GM21367 (cell line): ENCODE results near the gene B3GNT7.
"Not testable (repeated sequence)": the region's sequence is repeated elsewhere in the genome, so short reads cannot be mapped to it uniquely, and the experiment has no call there.

ENCODE experiments used
- ATAC-seq: cut with Tn5 transposase; IDR thresholded peaks from one replicate; pipeline ENCODE4 v1.9.1; 2021; ENCODE audit not compliant: unreplicated experiment

Gene B3GNT7

DNA sequence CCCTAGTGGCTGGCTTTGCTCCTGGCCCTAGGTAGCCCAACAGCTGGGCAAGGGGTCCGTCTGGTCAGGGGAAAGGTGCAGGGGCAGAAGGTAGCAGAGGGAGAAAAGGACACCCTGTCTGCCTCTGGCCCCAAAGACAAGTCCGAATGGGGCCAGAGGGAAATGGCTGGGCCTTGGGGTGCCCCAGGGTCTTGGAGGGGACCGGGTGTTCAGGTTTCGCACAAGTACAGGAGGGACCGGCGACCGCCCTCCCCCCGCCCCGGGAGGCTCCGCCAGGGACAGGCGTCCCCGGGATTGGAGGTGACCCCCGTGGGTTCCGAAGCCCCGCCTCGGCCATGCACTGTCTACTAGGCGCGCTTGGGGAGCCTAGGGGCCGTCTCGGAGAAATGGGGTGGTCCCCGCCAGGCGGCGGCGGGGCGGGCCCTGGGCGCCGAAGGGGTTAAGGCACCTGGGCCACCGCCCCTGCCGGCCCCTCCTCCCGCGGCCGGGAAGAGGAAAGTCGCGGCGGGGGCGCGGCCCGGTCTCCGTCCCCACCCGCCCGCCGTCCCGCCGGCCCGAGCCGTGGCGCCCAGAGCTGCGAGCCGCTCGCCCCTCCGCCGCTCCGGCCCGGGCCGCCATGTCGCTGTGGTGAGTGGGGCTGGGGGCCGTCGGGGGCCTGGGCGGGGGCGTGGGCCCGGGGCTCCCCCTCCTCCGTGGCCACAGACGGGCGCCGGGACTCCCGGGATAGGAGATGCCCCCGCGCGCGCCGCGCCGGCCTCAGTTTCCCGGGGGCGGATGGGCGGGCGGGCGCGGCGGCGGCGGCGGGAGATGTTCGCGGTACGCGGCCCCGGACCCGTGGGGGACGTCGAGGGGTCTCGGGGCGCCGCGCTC is at the start of gene B3GNT7:
TSS of gene B3GNT7 (plus strand) at position 523 of the 870 bp plus-strand sequence. CDS start at position 617, 94 bp downstream.
- no peak for ATAC-seq

GRCh38 chr2:231347081-231347480 is 48.4 kb upstream of the B3GNT7 start:
- ATAC-seq = no peak

GRCh38 chr2:231347638-231348037 is 47.9 kb upstream of the B3GNT7 start:
- ATAC-seq = no peak

- ATAC-seq = no peak
Measured at GRCh38 chr2:231348173-231348572, 47.3 kb upstream of the B3GNT7 start.

DNA sequence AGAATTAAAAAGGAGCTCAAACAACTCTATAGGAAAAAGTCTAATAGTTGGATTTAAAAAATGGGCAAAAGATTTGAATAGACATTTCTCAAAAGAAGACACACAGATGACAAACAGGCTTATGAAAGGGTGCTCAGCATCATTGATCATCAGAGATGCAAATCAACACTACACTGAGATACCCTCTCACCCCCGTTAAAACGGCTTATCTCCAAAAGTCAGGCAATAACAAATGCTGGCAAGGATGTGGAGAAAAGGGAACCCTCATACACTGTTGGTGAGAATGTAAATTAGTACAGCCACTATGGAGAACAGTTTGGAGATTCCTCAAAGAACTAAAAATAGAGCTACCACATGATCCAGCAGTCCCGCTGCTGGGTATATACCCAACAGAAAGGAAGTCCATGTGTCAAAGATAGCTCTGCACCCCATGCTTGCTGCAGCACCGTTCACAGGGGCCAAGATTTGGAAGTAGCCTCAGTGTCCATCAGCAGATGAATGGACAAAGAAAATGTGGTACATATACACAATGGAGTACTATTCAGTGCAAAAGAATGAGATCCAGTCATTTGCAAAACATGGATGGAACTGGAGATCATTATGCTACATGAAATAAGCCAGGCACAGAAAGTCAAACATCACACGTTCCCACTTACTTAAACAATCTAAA is 46.7 kb upstream of the B3GNT7 start:
- ATAC-seq = no peak

DNA sequence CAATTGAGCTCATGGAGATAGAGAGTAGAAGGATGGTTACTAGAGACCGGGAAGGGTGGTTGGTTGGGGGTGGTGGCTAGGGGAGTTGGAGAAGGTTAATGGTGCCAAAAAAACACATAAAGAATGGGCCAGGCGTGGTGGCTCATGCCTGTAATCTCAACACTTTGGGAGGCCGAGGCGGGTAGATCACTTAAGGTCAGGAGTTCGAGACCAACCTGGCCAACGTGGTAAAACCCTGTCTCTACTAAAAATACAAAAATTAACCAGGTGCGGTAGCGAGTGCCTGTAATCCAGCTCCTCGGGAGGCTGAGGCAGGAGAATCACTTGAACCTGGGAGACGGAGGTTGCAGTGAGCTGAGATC is 46.2 kb upstream of the B3GNT7 start:
- ATAC-seq = not testable (repeated sequence)

- ATAC-seq = no peak
Measured at GRCh38 chr2:231351648-231352047, 43.9 kb upstream of the B3GNT7 start.

- ATAC-seq = no peak
Measured at GRCh38 chr2:231353469-231353868, 42.0 kb upstream of the B3GNT7 start.

- ATAC-seq = no peak
Measured at GRCh38 chr2:231355508-231356465, 39.7 kb upstream of the B3GNT7 start.

GRCh38 chr2:231356466-231356844 is 39.1 kb upstream of the B3GNT7 start:
- no peak for ATAC-seq

DNA sequence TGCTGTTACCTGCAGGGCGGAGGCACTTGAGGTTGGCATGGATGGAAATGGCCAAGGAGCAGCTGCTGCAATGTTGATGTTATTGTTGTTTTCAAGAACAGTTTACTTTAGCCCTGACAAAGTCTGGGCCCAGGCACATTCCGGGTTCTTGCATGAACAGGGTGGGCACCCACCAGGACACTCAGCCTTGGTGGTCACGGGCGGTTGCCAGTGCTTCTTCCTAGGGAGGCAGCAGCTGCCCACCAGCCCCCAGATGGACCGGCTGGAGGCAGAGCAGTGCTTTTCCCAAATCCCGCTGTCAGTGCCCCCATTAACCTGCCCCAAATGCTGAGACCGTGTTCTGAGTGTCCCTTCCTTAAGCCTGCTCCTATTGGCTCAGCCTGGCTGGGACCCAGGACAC is 38.5 kb upstream of the B3GNT7 start:
- ATAC-seq = no peak

DNA sequence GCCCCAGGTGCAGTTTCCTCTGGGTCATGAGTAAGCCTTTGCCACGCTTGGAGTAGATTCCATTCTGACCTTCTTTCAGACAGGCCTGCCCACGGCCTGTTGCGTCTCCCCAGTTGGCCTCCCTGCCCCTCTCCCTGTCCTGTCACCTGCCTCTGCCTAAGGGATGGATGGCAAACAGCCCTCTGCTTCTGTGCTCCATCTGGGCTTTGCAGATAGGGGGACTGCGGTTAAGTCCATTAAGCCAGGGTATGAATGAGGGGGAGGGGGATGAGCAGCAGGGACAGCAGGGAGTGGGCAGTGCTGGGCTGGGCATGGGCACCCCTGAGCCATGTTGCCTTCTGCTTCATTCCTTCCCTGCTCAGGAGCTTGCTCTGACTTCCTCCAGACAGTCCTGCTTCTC is 37.6 kb upstream of the B3GNT7 start:
- ATAC-seq = no peak

- ATAC-seq = no peak
Measured at GRCh38 chr2:231359441-231359840, 36.1 kb upstream of the B3GNT7 start.

- no peak for ATAC-seq
Measured at GRCh38 chr2:231359948-231360347, 35.6 kb upstream of the B3GNT7 start.

GRCh38 chr2:231360401-231360800 is 35.1 kb upstream of the B3GNT7 start:
- no peak for ATAC-seq

DNA sequence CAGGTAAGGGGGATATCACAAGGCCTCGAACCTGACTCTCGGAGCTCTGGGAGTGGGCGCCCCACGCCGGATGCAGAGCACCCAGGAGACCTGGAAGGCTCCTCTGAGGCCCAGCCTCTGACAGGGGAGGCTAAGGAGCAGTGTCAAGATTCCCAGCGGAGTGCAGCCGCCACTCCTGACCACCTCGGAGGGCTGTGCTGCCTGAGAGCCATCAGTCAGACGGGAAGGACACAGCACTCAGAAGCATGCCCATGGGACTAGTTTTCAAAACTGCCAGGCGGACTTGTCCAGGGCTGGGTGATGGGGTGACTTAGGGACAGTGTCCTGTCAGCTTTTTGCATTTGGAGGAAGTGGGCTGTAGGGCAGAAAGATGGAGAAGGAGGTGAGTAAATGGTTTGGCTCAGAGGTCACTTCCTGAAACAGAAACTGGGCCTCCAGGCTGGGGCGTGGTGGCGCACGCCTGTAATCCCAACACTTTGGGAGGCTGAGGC is 34.6 kb upstream of the B3GNT7 start:
- ATAC-seq = no peak

- ATAC-seq = peak; percentile 88
Measured at GRCh38 chr2:231361701-231362554, 33.6 kb upstream of the B3GNT7 start.

DNA sequence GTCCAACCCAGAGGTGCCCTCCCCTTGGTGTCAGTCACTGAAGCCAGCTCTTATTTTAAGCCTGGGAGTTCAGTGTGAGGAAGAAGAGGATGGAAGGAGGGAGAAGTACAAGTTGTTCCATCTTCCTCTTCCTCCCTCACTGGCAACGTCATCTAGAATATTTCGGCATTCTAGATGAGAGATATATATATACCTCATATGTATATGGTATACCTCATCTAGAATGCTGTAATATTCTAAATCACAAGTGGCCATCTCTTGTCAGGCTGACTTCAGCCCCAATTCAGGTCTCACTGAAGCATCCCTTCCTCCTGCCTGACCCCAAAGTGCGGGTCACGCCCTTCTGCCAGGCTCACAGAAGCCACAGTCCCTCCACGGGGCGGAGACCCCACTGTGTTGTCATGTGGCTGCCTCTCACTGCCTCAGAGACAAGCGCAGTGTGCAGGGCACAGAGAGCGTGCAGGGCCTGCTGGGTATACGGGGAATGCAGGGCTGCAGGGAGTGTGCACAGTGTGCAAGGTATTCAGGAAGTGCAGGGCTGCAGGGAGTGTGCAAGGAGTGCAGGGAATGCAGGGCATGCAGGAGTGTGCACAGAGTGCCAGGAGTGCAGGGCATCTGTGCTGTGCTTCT is 32.8 kb upstream of the B3GNT7 start:
- ATAC-seq = no peak

DNA sequence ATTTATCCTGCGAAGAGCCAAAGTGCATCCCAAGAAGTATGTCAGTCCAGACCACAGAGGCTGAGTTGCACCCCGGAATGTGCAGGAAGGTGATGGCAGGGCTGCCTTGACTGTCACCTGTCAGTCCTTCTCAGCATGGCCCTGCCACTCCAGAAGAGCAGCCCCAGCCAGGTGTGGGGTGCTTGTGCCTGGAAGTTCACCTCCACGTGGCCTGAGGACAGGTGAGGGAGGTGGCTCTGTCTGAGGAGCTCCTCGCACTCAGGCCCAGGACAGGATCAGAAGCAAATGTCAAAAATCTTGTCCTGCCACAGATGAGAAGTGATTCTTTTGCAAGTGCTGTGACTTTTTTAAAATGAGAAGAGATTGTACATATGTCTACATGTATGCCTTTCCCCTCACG is 31.4 kb upstream of the B3GNT7 start:
- ATAC-seq = no peak
